Measurements from ENCODE around the gene FAM20B.

FAM20B gene

DNA sequence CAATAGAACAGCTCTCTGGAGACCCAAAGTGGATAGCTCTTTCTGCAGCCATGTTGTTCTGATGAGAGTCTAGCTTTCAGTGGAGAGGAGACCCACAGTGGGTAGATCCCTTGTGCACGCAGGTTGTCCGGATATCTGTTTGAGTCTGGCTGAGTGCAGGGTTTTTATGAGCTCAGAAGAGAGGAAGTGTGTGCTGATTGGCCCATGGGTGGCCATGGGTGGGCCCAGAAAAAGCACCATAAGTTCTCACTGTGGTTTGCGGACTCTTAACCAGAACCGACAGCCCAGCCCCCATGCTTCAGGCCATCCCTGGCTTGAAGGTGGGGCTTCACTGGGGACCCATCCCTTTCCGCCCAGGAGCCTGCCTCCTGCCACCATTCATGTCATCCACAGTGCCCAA, 17.0 kb downstream of the FAM20B start:
- no peaks in the 10 kb centered on the region for H3K79me2 ChIP-seq (ENCODE audit: insufficient read depth, low read length)
- no peak overlapping the region for H2AFZ ChIP-seq (ENCODE audit: low read length)
- no peak overlapping the region for H3K9ac ChIP-seq (ENCODE audit: low read length)
- 0 out of 2 replicates have a peak, but pooled peaks cover 6% of the 10 kb centered on the region for H3K9me3 ChIP-seq (ENCODE audit: low read length)
- H3F3A ChIP-seq (ENCODE audit: insufficient read depth, low read length), result no peaks in the 10 kb centered on the region
- TF ChIP-seq, protein P1, sequence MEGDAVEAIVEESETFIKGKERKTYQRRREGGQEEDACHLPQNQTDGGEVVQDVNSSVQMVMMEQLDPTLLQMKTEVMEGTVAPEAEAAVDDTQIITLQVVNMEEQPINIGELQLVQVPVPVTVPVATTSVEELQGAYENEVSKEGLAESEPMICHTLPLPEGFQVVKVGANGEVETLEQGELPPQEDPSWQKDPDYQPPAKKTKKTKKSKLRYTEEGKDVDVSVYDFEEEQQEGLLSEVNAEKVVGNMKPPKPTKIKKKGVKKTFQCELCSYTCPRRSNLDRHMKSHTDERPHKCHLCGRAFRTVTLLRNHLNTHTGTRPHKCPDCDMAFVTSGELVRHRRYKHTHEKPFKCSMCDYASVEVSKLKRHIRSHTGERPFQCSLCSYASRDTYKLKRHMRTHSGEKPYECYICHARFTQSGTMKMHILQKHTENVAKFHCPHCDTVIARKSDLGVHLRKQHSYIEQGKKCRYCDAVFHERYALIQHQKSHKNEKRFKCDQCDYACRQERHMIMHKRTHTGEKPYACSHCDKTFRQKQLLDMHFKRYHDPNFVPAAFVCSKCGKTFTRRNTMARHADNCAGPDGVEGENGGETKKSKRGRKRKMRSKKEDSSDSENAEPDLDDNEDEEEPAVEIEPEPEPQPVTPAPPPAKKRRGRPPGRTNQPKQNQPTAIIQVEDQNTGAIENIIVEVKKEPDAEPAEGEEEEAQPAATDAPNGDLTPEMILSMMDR (IDR thresholded peaks at IDR 0.05; ENCODE audit: low read length), result no peak
- no peak for TF ChIP-seq EZH2 (IDR thresholded peaks at IDR 0.05; ENCODE audit: borderline replicate concordance, low read length)
- no peak overlapping the region for H3K27ac ChIP-seq (ENCODE audit: low read depth, low read length, poor library complexity, severe bottlenecking)
- H3K4me1 ChIP-seq (ENCODE audit: insufficient read depth, low read length, severe bottlenecking), result no peaks in the 10 kb centered on the region
- H3K36me3 ChIP-seq (ENCODE audit: insufficient read depth, low read length), result peaks cover 5% of the 10 kb centered on the region; the same call in 1 of the 2 replicates
- no peak overlapping the region for H3K4me2 ChIP-seq (ENCODE audit: low read length)
- H3K27me3 ChIP-seq (ENCODE audit: insufficient read depth, low read length), result no peaks in the 10 kb centered on the region
- H3K9me2 ChIP-seq (ENCODE audit: low read depth, low read length), result no peaks in the 10 kb centered on the region
- H3K4me3 ChIP-seq (ENCODE audit: low read depth, low read length, poor library complexity, severe bottlenecking), result no peak overlapping the region
- H4K20me1 ChIP-seq (ENCODE audit: insufficient read depth, low read length), result no peaks in the 10 kb centered on the region

DNA sequence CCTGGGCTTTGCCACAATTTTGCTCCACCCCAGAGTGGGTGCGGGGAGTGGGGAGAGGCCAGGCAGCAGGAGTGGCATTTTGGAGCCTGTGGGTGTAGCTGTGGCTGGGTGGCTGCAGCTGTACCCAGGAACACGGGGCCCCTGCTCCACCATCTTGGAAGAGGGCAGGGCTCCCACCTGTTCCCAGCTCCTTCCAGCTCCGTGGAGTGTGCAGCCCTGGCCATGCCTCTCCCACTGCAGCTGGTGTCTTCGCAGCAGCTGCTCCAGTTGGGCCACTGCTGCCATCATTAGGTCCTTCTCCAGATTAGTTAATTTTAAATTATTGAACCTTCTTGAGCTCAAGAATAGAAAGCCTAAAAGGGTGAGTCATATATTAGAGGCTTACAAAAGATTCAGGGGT, 17.6 kb downstream of the FAM20B start:
- H3K9me3 ChIP-seq (ENCODE audit: low read length), result 0 out of 2 replicates have a peak, but pooled peaks cover 6% of the 10 kb centered on the region
- no peak overlapping the region for H2AFZ ChIP-seq (ENCODE audit: low read length)
- no peaks in the 10 kb centered on the region for H3K4me1 ChIP-seq (ENCODE audit: insufficient read depth, low read length, severe bottlenecking)
- H3K79me2 ChIP-seq (ENCODE audit: insufficient read depth, low read length), result no peaks in the 10 kb centered on the region
- H3K4me3 ChIP-seq (ENCODE audit: low read depth, low read length, poor library complexity, severe bottlenecking), result no peak overlapping the region
- H3F3A ChIP-seq (ENCODE audit: insufficient read depth, low read length), result no peaks in the 10 kb centered on the region
- no peak overlapping the region for H3K9ac ChIP-seq (ENCODE audit: low read length)
- H4K20me1 ChIP-seq (ENCODE audit: insufficient read depth, low read length), result no peaks in the 10 kb centered on the region
- H3K9me2 ChIP-seq (ENCODE audit: low read depth, low read length), result no peaks in the 10 kb centered on the region
- H3K36me3 ChIP-seq (ENCODE audit: insufficient read depth, low read length), result peaks cover 5% of the 10 kb centered on the region; the same call in 1 of the 2 replicates
- TF ChIP-seq, protein P1 (IDR thresholded peaks at IDR 0.05; ENCODE audit: low read length), result no peak
- no peak for TF ChIP-seq EZH2 (IDR thresholded peaks at IDR 0.05; ENCODE audit: borderline replicate concordance, low read length)
- H3K4me2 ChIP-seq (ENCODE audit: low read length), result no peak overlapping the region
- no peaks in the 10 kb centered on the region for H3K27me3 ChIP-seq (ENCODE audit: insufficient read depth, low read length)
- no peak overlapping the region for H3K27ac ChIP-seq (ENCODE audit: low read depth, low read length, poor library complexity, severe bottlenecking)

DNA sequence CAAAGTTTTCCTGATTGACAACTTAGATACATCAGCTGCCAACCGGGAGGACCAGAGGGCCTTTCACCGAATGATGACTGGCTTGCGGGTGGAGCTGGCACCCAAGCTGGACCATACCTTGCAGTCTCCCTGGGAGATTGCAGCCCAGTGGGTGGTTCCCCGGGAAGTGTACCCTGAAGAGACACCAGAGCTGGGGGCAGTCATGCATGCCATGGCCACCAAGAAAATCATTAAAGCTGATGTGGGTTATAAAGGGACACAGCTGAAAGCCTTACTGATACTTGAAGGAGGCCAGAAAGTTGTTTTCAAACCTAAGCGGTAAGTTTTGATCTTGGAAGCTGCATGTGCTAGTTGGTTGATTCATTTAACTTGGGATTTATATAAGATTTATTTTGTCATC, 18.2 kb downstream of the FAM20B start:
- Histone ChIP-seq H3F3A (ENCODE audit: insufficient read depth, low read length) (no peaks in the 10 kb centered on the region), H3K9me3 (ENCODE audit: low read length) (0 out of 2 replicates have a peak, but pooled peaks cover 6% of the 10 kb centered on the region), H3K4me3 (ENCODE audit: low read depth, low read length, poor library complexity, severe bottlenecking) (no peak overlapping the region), H2AFZ (ENCODE audit: low read length) (no peak overlapping the region), H3K27me3 (ENCODE audit: insufficient read depth, low read length) (no peaks in the 10 kb centered on the region), H3K27ac (ENCODE audit: low read depth, low read length, poor library complexity, severe bottlenecking) (no peak overlapping the region), H4K20me1 (ENCODE audit: insufficient read depth, low read length) (no peaks in the 10 kb centered on the region), H3K36me3 (ENCODE audit: insufficient read depth, low read length) (peaks cover 5% of the 10 kb centered on the region; the same call in 1 of the 2 replicates), H3K4me1 (ENCODE audit: insufficient read depth, low read length, severe bottlenecking) (no peaks in the 10 kb centered on the region), H3K9ac (ENCODE audit: low read length) (no peak overlapping the region), H3K9me2 (ENCODE audit: low read depth, low read length) (no peaks in the 10 kb centered on the region), H3K79me2 (ENCODE audit: insufficient read depth, low read length) (no peaks in the 10 kb centered on the region), H3K4me2 (ENCODE audit: low read length) (no peak overlapping the region)
- no peak for TF ChIP-seq EZH2 (IDR thresholded peaks at IDR 0.05; ENCODE audit: borderline replicate concordance, low read length)
- TF ChIP-seq, protein P1 (IDR thresholded peaks at IDR 0.05; ENCODE audit: low read length), result no peak

Data from OCI-LY1 (cell line).